ENCODE measurements around the gene MEIS3. TPM values are rescaled to one million over a fixed set of nuclear protein-coding genes. Genes with fewer than 3 reads are reported as not detected.

MEIS3 gene
- total and polyA plus RNA-seq, 10 of the 15 experiments (the other 5 are each of a cell fraction or from before 2014, with no cell fraction given), result 0.05 to 0.23 TPM; not detected in 8

DNA sequence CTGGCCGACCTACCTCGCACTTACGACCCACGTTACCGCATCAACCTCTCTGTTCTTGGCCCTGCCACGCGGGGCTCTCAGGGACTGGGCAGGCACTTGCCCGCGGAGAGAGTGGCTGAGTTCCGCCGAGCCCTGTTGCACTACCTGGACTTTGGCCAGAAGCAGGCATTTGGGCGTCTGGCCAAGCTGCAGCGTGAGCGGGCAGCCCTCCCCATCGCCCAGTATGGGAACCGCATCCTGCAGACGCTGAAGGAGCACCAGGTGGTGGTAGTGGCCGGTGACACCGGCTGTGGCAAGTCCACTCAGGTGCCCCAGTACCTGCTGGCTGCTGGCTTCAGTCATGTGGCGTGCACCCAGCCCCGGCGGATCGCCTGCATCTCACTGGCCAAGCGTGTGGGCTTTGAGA is 66.0 kb downstream of the MEIS3 start (continued):
- TF ChIP-seq, protein P1, sequence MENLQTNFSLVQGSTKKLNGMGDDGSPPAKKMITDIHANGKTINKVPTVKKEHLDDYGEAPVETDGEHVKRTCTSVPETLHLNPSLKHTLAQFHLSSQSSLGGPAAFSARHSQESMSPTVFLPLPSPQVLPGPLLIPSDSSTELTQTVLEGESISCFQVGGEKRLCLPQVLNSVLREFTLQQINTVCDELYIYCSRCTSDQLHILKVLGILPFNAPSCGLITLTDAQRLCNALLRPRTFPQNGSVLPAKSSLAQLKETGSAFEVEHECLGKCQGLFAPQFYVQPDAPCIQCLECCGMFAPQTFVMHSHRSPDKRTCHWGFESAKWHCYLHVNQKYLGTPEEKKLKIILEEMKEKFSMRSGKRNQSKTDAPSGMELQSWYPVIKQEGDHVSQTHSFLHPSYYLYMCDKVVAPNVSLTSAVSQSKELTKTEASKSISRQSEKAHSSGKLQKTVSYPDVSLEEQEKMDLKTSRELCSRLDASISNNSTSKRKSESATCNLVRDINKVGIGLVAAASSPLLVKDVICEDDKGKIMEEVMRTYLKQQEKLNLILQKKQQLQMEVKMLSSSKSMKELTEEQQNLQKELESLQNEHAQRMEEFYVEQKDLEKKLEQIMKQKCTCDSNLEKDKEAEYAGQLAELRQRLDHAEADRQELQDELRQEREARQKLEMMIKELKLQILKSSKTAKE (IDR thresholded peaks at IDR 0.05; ENCODE audit: low read depth, poor library complexity, severe bottlenecking), result no peak
- TF ChIP-seq SIX5 (IDR thresholded peaks at IDR 0.05; ENCODE audit: low read depth, low read length, severe bottlenecking) (no peak), GABPA (IDR thresholded peaks at IDR 0.05; ENCODE audit: low read depth) (no peak), RBBP5 (conservative IDR thresholded peaks at IDR 0.05) (no peak), GATAD2B (conservative IDR thresholded peaks at IDR 0.05; ENCODE audit: low read depth) (no peak), KDM1A (IDR thresholded peaks at IDR 0.05; ENCODE audit: borderline replicate concordance) (no peak), JUNB (IDR thresholded peaks at IDR 0.05) (no peak), SUZ12 (IDR thresholded peaks at IDR 0.05; ENCODE audit: unreplicated experiment) (no peak)
- TF ChIP-seq, protein P2, sequence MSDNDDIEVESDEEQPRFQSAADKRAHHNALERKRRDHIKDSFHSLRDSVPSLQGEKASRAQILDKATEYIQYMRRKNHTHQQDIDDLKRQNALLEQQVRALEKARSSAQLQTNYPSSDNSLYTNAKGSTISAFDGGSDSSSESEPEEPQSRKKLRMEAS (IDR thresholded peaks at IDR 0.05; ENCODE audit: low read depth, low read length), result no peak

Other genes with a start within 250 kb of the MEIS3 start
Only the 7 nearest of the 11 such genes appear.
- gene INAFM1, start 144.6 kb downstream of the MEIS3 start, total RNA-seq (2014; rRNA removed), result 2.0 and 2.1 TPM in 2 replicates
- 0.51 and 0.63 TPM in 2 replicates for gene INAFM1, start 144.6 kb downstream of the MEIS3 start, total RNA-seq (2014; rRNA removed; fragmentation: Illumina TruSeq; extraction: Trizol)
- 6.1 and 6.8 TPM in 2 replicates for gene INAFM1, start 144.6 kb downstream of the MEIS3 start, total RNA-seq (2021)
- gene INAFM1, start 144.6 kb downstream of the MEIS3 start, polyA plus RNA-seq (2011; rRNA removed), result 0.40 and 0.86 TPM in 2 replicates
- gene INAFM1, start 144.6 kb downstream of the MEIS3 start, polyA plus RNA-seq (2014; fragmentation: Illumina TruSeq; extraction: Trizol), result 0.30 and 0.57 TPM in 2 replicates
- under 1 TPM in 1 of 2 experiments, not detected in 1; 0.58 TPM for gene INAFM1, start 144.6 kb downstream of the MEIS3 start, polyA plus RNA-seq (2014; fragmentation: Nextera tagmentation; extraction: Ambion mirVana)
- 4.5 and 4.8 TPM in 2 replicates for gene INAFM1, start 144.6 kb downstream of the MEIS3 start, polyA plus RNA-seq (2014; rRNA removed)
- gene INAFM1, start 144.6 kb downstream of the MEIS3 start, polyA plus RNA-seq (2016; fragmentation: Nextera tagmentation; extraction: Ambion mirVana), result 1 to 10 TPM; 1.1 to 1.4 TPM
- 0.05 and 0.17 TPM in 2 replicates for gene C5AR1, start 109.7 kb downstream of the MEIS3 start, total RNA-seq (2014; rRNA removed)
- 0.04 and 0.09 TPM in 2 replicates for gene C5AR1, start 109.7 kb downstream of the MEIS3 start, total RNA-seq (2014; rRNA removed; fragmentation: Illumina TruSeq; extraction: Trizol)
- 0.13 and 0.26 TPM in 2 replicates for gene C5AR1, start 109.7 kb downstream of the MEIS3 start, total RNA-seq (2021)
- 0.40 and 1.5 TPM in 2 replicates for gene C5AR1, start 109.7 kb downstream of the MEIS3 start, polyA plus RNA-seq (2011; rRNA removed)
- 0.15 TPM in 1 of 2 replicates, not detected in the other for gene C5AR1, start 109.7 kb downstream of the MEIS3 start, polyA plus RNA-seq (2014; fragmentation: Illumina TruSeq; extraction: Trizol)
- under 1 TPM; 0.07 to 0.19 TPM for gene C5AR1, start 109.7 kb downstream of the MEIS3 start, polyA plus RNA-seq (2014; fragmentation: Nextera tagmentation; extraction: Ambion mirVana)
- gene C5AR1, start 109.7 kb downstream of the MEIS3 start, polyA plus RNA-seq (2014; rRNA removed), result 0.06 and 0.15 TPM in 2 replicates
- gene C5AR1, start 109.7 kb downstream of the MEIS3 start, polyA plus RNA-seq (2016; fragmentation: Nextera tagmentation; extraction: Ambion mirVana), result under 1 TPM; 0.27 to 0.29 TPM
- 0.11 TPM in 1 of 2 replicates, not detected in the other for gene C5AR2, start 87.4 kb downstream of the MEIS3 start, total RNA-seq (2014; rRNA removed)
- gene C5AR2, start 87.4 kb downstream of the MEIS3 start, total RNA-seq (2014; rRNA removed; fragmentation: Illumina TruSeq; extraction: Trizol), result not detected in 2 replicates
- gene C5AR2, start 87.4 kb downstream of the MEIS3 start, total RNA-seq (2021), result not detected in 2 replicates
- 0.01 TPM in 1 of 2 replicates, not detected in the other for gene C5AR2, start 87.4 kb downstream of the MEIS3 start, polyA plus RNA-seq (2011; rRNA removed)
- not detected in 2 replicates for gene C5AR2, start 87.4 kb downstream of the MEIS3 start, polyA plus RNA-seq (2014; fragmentation: Illumina TruSeq; extraction: Trizol)
- not detected for gene C5AR2, start 87.4 kb downstream of the MEIS3 start, polyA plus RNA-seq (2014; fragmentation: Nextera tagmentation; extraction: Ambion mirVana)
- gene C5AR2, start 87.4 kb downstream of the MEIS3 start, polyA plus RNA-seq (2014; rRNA removed), result not detected in 2 replicates
- not detected for gene C5AR2, start 87.4 kb downstream of the MEIS3 start, polyA plus RNA-seq (2016; fragmentation: Nextera tagmentation; extraction: Ambion mirVana)
- 11.1 and 15.9 TPM in 2 replicates for gene DHX34, start 70.2 kb downstream of the MEIS3 start, total RNA-seq (2014; rRNA removed)
- gene DHX34, start 70.2 kb downstream of the MEIS3 start, total RNA-seq (2014; rRNA removed; fragmentation: Illumina TruSeq; extraction: Trizol), result 5.6 and 5.7 TPM in 2 replicates
- gene DHX34, start 70.2 kb downstream of the MEIS3 start, total RNA-seq (2021), result 14.3 and 16.9 TPM in 2 replicates
- 2.6 and 5.9 TPM in 2 replicates for gene DHX34, start 70.2 kb downstream of the MEIS3 start, polyA plus RNA-seq (2011; rRNA removed)
- 2.3 and 5.5 TPM in 2 replicates for gene DHX34, start 70.2 kb downstream of the MEIS3 start, polyA plus RNA-seq (2014; fragmentation: Illumina TruSeq; extraction: Trizol)
- under 1 TPM; 0.19 to 0.37 TPM for gene DHX34, start 70.2 kb downstream of the MEIS3 start, polyA plus RNA-seq (2014; fragmentation: Nextera tagmentation; extraction: Ambion mirVana)
- gene DHX34, start 70.2 kb downstream of the MEIS3 start, polyA plus RNA-seq (2014; rRNA removed), result 15.2 and 19.3 TPM in 2 replicates
- gene DHX34, start 70.2 kb downstream of the MEIS3 start, polyA plus RNA-seq (2016; fragmentation: Nextera tagmentation; extraction: Ambion mirVana), result 10 to 100 TPM; 15.7 to 16.7 TPM
- not detected in 2 replicates for gene SLC8A2, start 52.4 kb upstream of the MEIS3 start, total RNA-seq (2014; rRNA removed)
- not detected in 2 replicates for gene SLC8A2, start 52.4 kb upstream of the MEIS3 start, total RNA-seq (2014; rRNA removed; fragmentation: Illumina TruSeq; extraction: Trizol)
- not detected in 2 replicates for gene SLC8A2, start 52.4 kb upstream of the MEIS3 start, total RNA-seq (2021)
- gene SLC8A2, start 52.4 kb upstream of the MEIS3 start, polyA plus RNA-seq (2011; rRNA removed), result not detected in 2 replicates
- gene SLC8A2, start 52.4 kb upstream of the MEIS3 start, polyA plus RNA-seq (2014; fragmentation: Illumina TruSeq; extraction: Trizol), result not detected in 2 replicates
- not detected for gene SLC8A2, start 52.4 kb upstream of the MEIS3 start, polyA plus RNA-seq (2014; fragmentation: Nextera tagmentation; extraction: Ambion mirVana)
- gene SLC8A2, start 52.4 kb upstream of the MEIS3 start, polyA plus RNA-seq (2014; rRNA removed), result not detected in 2 replicates
- not detected for gene SLC8A2, start 52.4 kb upstream of the MEIS3 start, polyA plus RNA-seq (2016; fragmentation: Nextera tagmentation; extraction: Ambion mirVana)
- gene KPTN, start 64.7 kb upstream of the MEIS3 start, total RNA-seq (2014; rRNA removed), result 5.4 and 5.6 TPM in 2 replicates
- 3.4 and 4.2 TPM in 2 replicates for gene KPTN, start 64.7 kb upstream of the MEIS3 start, total RNA-seq (2014; rRNA removed; fragmentation: Illumina TruSeq; extraction: Trizol)
- gene KPTN, start 64.7 kb upstream of the MEIS3 start, total RNA-seq (2021), result 9.2 and 10.6 TPM in 2 replicates
- gene KPTN, start 64.7 kb upstream of the MEIS3 start, polyA plus RNA-seq (2011; rRNA removed), result 1.9 and 5.1 TPM in 2 replicates
- gene KPTN, start 64.7 kb upstream of the MEIS3 start, polyA plus RNA-seq (2014; fragmentation: Illumina TruSeq; extraction: Trizol), result 6.6 and 6.7 TPM in 2 replicates
- 1 to 10 TPM in 1 of 2 experiments, under 1 TPM in 1; 0.60 to 2.1 TPM for gene KPTN, start 64.7 kb upstream of the MEIS3 start, polyA plus RNA-seq (2014; fragmentation: Nextera tagmentation; extraction: Ambion mirVana)
- gene KPTN, start 64.7 kb upstream of the MEIS3 start, polyA plus RNA-seq (2014; rRNA removed), result 7.4 and 8.7 TPM in 2 replicates
- gene KPTN, start 64.7 kb upstream of the MEIS3 start, polyA plus RNA-seq (2016; fragmentation: Nextera tagmentation; extraction: Ambion mirVana), result 10 to 100 TPM in 1 of 2 experiments, 1 to 10 TPM in 1; 10.0 to 10.1 TPM
- 95.1 and 106 TPM in 2 replicates for gene NAPA, start 95.5 kb upstream of the MEIS3 start, total RNA-seq (2014; rRNA removed)
- 49.2 and 50.1 TPM in 2 replicates for gene NAPA, start 95.5 kb upstream of the MEIS3 start, total RNA-seq (2014; rRNA removed; fragmentation: Illumina TruSeq; extraction: Trizol)
- 95.1 and 98.1 TPM in 2 replicates for gene NAPA, start 95.5 kb upstream of the MEIS3 start, total RNA-seq (2021)
- gene NAPA, start 95.5 kb upstream of the MEIS3 start, polyA plus RNA-seq (2011; rRNA removed), result 71.9 and 121 TPM in 2 replicates
- 38.0 and 74.6 TPM in 2 replicates for gene NAPA, start 95.5 kb upstream of the MEIS3 start, polyA plus RNA-seq (2014; fragmentation: Illumina TruSeq; extraction: Trizol)
- 10 to 100 TPM in 1 of 2 experiments, 1 to 10 TPM in 1; 8.2 to 17.4 TPM for gene NAPA, start 95.5 kb upstream of the MEIS3 start, polyA plus RNA-seq (2014; fragmentation: Nextera tagmentation; extraction: Ambion mirVana)
- 138 and 149 TPM in 2 replicates for gene NAPA, start 95.5 kb upstream of the MEIS3 start, polyA plus RNA-seq (2014; rRNA removed)
- gene NAPA, start 95.5 kb upstream of the MEIS3 start, polyA plus RNA-seq (2016; fragmentation: Nextera tagmentation; extraction: Ambion mirVana), result 100 to 1,000 TPM; 175 to 193 TPM